ENCODE measurements around the gene B3GAT2. TPM values are rescaled to one million over a fixed set of nuclear protein-coding genes. Genes with fewer than 3 reads are reported as not detected.
"Not testable (repeated sequence)": the region's sequence is repeated elsewhere in the genome, so short reads cannot be mapped to it uniquely, and the experiment has no call there.

The B3GAT2 gene
- total RNA-seq, 1 donor from 2014 or later = not detected

DNA sequence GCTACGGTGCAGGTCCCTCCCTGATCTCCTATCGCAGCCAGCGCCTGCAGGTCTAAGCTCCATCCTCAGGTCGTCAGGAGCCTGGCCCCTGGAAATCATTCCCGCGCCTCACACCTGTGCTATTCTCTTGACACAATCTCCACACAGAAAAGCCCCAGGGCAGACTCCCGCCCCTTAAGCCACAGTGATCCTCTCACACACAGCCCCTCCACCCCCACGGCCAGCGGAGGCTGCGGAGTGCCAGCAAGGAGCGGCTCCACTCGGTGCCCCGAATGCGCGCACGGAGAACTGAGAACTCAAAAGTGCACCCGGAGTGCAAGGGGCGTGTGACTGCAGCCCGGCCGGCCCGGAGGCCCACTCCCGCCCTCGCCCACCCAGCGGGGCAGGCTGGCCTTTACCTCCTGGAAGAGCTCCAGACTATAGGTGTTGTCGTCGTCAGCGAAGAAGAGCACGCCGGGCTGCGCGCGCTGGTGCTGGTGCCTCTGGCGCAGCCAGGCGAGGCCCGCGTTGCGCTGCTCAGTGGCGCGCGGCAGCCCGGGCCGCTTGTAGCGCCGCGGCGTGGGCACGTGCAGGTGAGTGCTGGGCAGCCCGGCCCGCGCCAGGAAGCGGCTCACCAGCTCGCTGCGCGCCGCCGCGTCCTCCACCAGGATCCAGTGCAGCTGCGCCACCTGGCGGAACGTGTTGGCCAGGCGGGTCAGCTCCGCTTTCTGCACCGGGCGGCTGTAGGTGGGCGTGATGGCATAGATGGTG is 1.2 kb downstream of the B3GAT2 start:
- peaks cover 5% of the 10 kb centered on the region for H3K4me1 Mint-ChIP-seq (ENCODE audit: low read depth)
- intact Hi-C loops (cut with micrococcal nuclease) = loop anchor here (1.0 to 5.0 kb wide), 5 partner anchors 249 to 734 kb away; partner anchors contain the start of gene FAM135A
- H3K9me3 Mint-ChIP-seq = no peaks in the 10 kb centered on the region
- H3K36me3 Mint-ChIP-seq (ENCODE audit: low read depth) = peaks cover 3% of the 10 kb centered on the region
- peaks cover 67% of the 10 kb centered on the region for H3K27me3 Mint-ChIP-seq (ENCODE audit: insufficient read depth)
- peak; percentile 71 for DNase-seq (ENCODE audit: low spot score)
- no peak overlapping the region for H3K27ac Mint-ChIP-seq
- H3K4me3 Mint-ChIP-seq = peak overlapping the region; percentile 78

DNA sequence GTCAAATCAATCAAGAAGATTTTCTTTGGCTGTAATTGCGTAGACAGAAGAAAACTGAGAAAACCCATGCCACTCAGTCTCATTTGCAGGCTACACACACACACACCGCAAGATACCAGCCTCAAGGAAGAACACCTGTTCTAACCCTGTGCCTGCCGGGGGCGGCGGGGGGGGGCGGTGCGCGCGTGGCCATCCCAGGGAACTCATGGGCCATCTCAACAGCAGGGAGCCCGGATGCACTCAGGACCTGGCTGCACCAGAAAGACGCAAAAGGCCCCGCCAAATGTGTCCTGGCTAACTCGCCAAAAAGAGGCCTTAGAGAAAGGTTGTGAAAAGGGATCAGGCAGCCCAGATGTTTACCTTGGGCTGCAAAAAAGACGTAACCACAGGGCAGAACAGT is 2.1 kb downstream of the B3GAT2 start:
- no peaks in the 10 kb centered on the region for H3K9me3 Mint-ChIP-seq
- H3K4me1 Mint-ChIP-seq (ENCODE audit: low read depth) = peaks cover 5% of the 10 kb centered on the region
- intact Hi-C loops (cut with micrococcal nuclease) = loop anchor here (1.0 to 5.0 kb wide), 2 partner anchors 434 to 642 kb away; no protein-coding TSS in a partner anchor
- no peak for DNase-seq (ENCODE audit: low spot score)
- H3K27ac Mint-ChIP-seq = no peak overlapping the region
- H3K4me3 Mint-ChIP-seq = peak overlapping the region; percentile 57
- H3K27me3 Mint-ChIP-seq (ENCODE audit: insufficient read depth) = peaks cover 62% of the 10 kb centered on the region
- H3K36me3 Mint-ChIP-seq (ENCODE audit: low read depth) = peaks cover 3% of the 10 kb centered on the region

DNA sequence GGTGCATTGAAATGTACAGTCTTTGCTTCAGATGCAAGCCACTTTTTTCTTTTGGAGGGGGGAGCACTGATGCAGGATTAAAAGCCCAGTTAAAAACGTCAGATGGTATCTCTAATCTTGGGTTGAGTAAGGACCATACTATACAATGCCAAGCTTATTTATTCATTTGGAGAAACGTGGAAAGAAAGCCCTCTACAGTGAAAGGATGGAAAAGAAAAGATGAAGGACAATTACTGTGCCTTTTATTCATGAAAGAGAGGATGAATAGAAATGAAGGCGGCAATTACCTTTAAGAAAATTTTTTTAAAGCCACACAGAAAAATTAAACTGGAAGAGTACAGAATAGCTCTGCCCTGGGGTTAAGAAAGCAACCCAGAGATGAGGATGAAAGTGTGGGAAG is 2.7 kb downstream of the B3GAT2 start:
- H3K27me3 Mint-ChIP-seq (ENCODE audit: insufficient read depth) = peaks cover 57% of the 10 kb centered on the region
- peaks cover 3% of the 10 kb centered on the region for H3K36me3 Mint-ChIP-seq (ENCODE audit: low read depth)
- no peak overlapping the region for H3K27ac Mint-ChIP-seq
- H3K9me3 Mint-ChIP-seq = no peaks in the 10 kb centered on the region
- no peak for DNase-seq (ENCODE audit: low spot score)
- intact Hi-C loops (cut with micrococcal nuclease) = no loop called here
- H3K4me3 Mint-ChIP-seq = no peak overlapping the region
- H3K4me1 Mint-ChIP-seq (ENCODE audit: low read depth) = peaks cover 5% of the 10 kb centered on the region

DNA sequence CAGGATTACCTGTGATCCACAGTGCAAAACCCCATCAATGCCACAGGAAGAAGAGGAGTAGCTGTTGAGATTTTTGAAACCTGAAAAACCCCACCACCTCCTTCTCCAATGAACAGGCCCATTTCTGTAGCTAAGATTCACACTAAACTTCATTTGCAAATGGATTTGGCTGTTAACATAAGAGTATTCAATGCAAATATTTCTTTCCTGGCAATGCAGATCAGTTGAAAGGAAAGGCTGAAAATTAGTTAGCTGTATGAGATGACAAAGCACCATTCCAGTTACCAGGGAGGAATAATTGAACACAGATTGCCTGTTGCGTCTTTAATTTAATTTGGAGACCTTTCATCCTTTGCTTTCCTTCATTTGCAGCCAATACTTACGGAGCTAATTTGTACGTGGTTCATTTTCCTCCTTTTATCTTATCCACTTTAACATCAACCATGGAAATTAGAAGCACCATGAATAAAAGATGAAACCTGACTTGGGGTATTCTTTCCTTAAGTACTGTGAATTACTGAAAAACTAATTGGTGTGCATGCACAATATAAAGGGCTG is 4.2 kb downstream of the B3GAT2 start:
- H3K27ac Mint-ChIP-seq = no peak overlapping the region
- intact Hi-C loops (cut with micrococcal nuclease) = no loop called here
- DNase-seq (ENCODE audit: low spot score) = no peak
- no peak overlapping the region for H3K4me3 Mint-ChIP-seq
- no peaks in the 10 kb centered on the region for H3K9me3 Mint-ChIP-seq
- H3K4me1 Mint-ChIP-seq (ENCODE audit: low read depth) = peaks cover 5% of the 10 kb centered on the region
- no peaks in the 10 kb centered on the region for H3K36me3 Mint-ChIP-seq (ENCODE audit: low read depth)
- H3K27me3 Mint-ChIP-seq (ENCODE audit: insufficient read depth) = peaks cover 42% of the 10 kb centered on the region

DNA sequence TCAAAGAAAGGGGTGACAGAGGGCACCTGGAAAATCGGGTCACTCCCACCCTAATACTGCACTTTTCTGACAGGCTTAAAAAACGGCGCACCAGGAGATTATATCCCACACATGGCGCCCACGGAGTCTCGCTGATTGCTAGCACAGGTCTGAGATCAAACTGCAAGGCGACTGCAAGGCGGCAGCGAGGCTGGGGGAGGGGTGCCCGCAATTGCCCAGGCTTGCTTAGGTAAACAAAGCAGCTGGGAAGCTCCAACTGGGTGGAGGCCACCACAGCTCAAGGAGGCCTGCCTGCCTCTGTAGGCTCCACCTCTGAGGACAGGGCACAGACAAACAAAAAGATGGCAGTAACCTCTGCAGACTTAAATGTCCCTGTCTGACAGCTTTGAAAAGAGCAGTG is 12.5 kb downstream of the B3GAT2 start:
- H3K4me3 Mint-ChIP-seq; DNase-seq (ENCODE audit: low spot score); H3K27ac Mint-ChIP-seq; H3K9me3 Mint-ChIP-seq; H3K27me3 Mint-ChIP-seq (ENCODE audit: insufficient read depth); intact Hi-C loops (cut with micrococcal nuclease); H3K4me1 Mint-ChIP-seq (ENCODE audit: low read depth); H3K36me3 Mint-ChIP-seq (ENCODE audit: low read depth): not testable (repeated sequence)

DNA sequence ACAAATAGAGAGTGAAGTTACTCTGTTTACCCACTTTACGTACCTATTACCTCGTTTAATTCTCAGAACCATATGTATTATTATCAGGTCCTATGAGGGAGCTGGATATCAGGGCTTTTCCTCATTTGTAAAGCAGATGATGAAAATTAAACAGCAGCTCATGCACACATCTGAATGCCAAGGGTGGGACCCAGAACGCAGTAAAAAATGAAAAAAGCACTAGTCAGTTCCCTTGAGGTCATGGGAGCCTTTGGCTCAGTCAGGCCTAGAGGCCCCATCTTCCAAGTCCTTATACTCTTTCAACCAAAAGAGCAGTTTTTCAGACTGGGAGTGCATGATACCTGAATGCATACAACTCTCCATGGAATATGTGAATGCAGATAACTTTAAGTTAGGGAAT is 23.0 kb downstream of the B3GAT2 start:
- no peak overlapping the region for H3K27ac Mint-ChIP-seq
- no peaks in the 10 kb centered on the region for H3K27me3 Mint-ChIP-seq (ENCODE audit: insufficient read depth)
- intact Hi-C loops (cut with micrococcal nuclease) = no loop called here
- H3K36me3 Mint-ChIP-seq (ENCODE audit: low read depth) = no peaks in the 10 kb centered on the region
- H3K4me3 Mint-ChIP-seq = no peak overlapping the region
- H3K9me3 Mint-ChIP-seq = peaks cover 2% of the 10 kb centered on the region
- H3K4me1 Mint-ChIP-seq (ENCODE audit: low read depth) = no peaks in the 10 kb centered on the region
- DNase-seq (ENCODE audit: low spot score) = no peak

DNA sequence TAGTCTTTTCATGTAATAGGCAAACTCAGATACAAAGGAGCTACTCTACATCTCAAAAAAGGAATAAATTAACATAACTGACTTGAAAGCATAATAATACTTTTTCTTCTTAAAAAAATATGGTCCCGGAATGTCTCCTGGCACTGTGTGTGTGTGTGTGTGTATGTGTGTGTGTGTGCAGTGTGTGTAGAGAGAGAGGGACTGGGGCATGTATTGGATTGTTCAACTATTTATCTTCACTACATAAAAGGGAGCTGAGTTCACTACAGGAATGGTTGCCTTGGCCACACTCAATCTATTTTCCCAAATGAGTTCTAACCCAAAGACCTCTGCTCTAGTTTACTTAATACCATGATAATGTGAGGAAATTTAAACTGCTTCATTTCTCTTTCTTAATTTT is 51.1 kb downstream of the B3GAT2 start:
- no peak for DNase-seq (ENCODE audit: low spot score)
- Mint-ChIP-seq H3K27me3 (ENCODE audit: insufficient read depth) (peaks cover 2% of the 10 kb centered on the region), H3K4me1 (ENCODE audit: low read depth) (no peaks in the 10 kb centered on the region), H3K36me3 (ENCODE audit: low read depth) (no peaks in the 10 kb centered on the region), H3K27ac (no peak overlapping the region), H3K9me3 (no peaks in the 10 kb centered on the region), H3K4me3 (no peak overlapping the region)
- intact Hi-C loops (cut with micrococcal nuclease) = no loop called here

DNA sequence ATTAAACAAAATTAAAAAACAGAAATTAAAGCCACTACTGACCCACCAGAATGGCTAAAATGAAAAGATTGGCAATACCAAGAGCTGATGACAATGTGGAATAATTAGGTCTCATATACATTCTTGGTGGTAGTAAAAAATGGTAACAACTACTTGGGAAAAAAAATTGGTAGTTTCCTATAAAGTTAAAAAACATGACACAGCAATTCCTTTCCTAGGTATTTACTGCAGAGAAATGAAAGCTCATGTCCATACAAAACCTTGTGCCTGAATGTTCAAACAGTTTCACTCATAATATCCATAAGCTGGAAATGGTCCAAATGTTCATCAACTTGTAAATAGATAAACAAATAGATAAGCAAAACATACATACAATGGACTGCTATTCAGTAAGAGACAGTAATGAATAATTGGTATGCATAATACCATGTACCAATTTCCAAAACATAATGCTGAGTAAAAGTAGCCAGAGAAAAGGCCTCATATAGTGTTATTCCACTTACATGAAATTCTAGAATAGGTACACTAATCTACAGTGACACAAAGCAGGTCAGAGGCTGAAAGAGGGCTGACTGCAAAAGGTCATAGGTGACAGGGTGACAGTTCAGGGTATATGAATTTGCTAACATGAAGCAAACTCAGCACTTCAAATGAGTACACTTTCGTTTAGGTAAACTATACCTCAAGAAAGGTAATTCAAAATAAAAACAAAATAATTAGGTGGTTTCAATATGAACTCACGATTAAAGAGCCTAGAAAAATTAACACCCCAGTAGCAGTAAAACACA is 53.0 kb downstream of the B3GAT2 start:
- no peak for DNase-seq (ENCODE audit: low spot score)
- H3K36me3 Mint-ChIP-seq (ENCODE audit: low read depth) = no peaks in the 10 kb centered on the region
- no peak overlapping the region for H3K4me3 Mint-ChIP-seq
- intact Hi-C loops (cut with micrococcal nuclease) = no loop called here
- peaks cover 2% of the 10 kb centered on the region for H3K27me3 Mint-ChIP-seq (ENCODE audit: insufficient read depth)
- H3K9me3 Mint-ChIP-seq = no peaks in the 10 kb centered on the region
- H3K27ac Mint-ChIP-seq = no peak overlapping the region
- H3K4me1 Mint-ChIP-seq (ENCODE audit: low read depth) = no peaks in the 10 kb centered on the region

DNA sequence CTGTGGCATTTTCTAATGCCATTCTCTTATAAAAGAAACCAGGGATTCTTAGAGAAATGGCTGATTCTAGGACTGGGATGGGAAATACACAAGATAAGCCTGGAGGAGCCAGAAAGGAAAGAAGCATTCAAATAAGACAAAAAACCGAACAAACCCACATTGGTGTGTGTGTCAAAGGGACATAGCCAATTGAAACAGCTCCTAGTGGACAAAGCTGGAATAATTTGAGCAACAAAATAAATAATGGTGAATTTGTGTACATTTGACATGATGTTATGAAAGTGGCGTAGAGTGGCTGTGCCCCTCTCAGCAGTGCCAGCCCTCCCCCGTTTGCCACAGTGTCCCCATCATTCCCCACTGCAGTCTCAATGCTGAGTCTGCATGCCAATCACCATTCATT is 55.5 kb downstream of the B3GAT2 start:
- H3K4me1 Mint-ChIP-seq (ENCODE audit: low read depth) = no peaks in the 10 kb centered on the region
- H3K36me3 Mint-ChIP-seq (ENCODE audit: low read depth) = no peaks in the 10 kb centered on the region
- H3K27me3 Mint-ChIP-seq (ENCODE audit: insufficient read depth) = peaks cover 3% of the 10 kb centered on the region
- intact Hi-C loops (cut with micrococcal nuclease) = no loop called here
- no peak overlapping the region for H3K4me3 Mint-ChIP-seq
- H3K9me3 Mint-ChIP-seq = no peaks in the 10 kb centered on the region
- H3K27ac Mint-ChIP-seq = no peak overlapping the region
- no peak for DNase-seq (ENCODE audit: low spot score)

DNA sequence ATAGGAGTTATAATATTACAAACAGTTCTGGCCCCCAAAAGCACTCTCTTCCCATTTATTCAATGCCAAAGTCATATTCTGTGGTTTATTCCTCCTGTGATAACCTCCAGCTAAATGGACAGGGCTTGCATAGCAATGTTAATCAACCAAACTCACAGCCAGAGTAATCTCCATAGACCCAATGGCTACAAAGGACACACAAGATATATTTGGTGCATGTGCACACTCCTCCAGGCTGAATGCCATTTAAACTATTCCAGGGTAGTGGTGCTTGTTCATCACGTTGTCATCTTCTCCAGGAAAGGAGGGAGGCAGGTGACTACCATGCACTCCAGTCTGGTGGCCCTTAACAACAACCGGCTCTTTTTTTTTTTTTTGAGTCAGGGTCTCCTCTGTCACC is 56.8 kb downstream of the B3GAT2 start:
- no peaks in the 10 kb centered on the region for H3K4me1 Mint-ChIP-seq (ENCODE audit: low read depth)
- no peak overlapping the region for H3K4me3 Mint-ChIP-seq
- peaks cover 3% of the 10 kb centered on the region for H3K27me3 Mint-ChIP-seq (ENCODE audit: insufficient read depth)
- H3K9me3 Mint-ChIP-seq = no peaks in the 10 kb centered on the region
- no peak overlapping the region for H3K27ac Mint-ChIP-seq
- DNase-seq (ENCODE audit: low spot score) = no peak
- intact Hi-C loops (cut with micrococcal nuclease) = no loop called here
- no peaks in the 10 kb centered on the region for H3K36me3 Mint-ChIP-seq (ENCODE audit: low read depth)

DNA sequence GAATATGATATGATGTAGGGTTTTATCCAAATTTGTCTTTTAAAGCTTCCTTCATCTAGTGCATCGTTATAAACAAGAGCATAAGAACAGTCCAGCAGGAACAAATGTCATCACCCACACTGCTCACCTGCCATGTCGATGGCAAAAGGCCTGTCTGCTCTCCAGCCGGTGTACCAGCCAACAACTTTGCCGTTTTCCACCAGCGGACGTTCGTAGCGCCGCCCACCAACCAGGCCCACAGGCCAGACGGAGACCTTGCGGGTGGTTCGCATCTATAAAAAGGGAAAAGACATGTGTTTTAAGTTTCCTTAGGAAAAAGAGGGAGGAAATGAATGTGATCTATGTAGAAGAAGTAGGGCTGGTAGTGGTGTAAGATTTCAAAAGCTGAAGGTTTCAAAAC is 62.9 kb downstream of the B3GAT2 start:
- Mint-ChIP-seq H3K9me3 (no peaks in the 10 kb centered on the region), H3K27ac (no peak overlapping the region), H3K27me3 (ENCODE audit: insufficient read depth) (peaks cover 1% of the 10 kb centered on the region), H3K36me3 (ENCODE audit: low read depth) (no peaks in the 10 kb centered on the region), H3K4me3 (no peak overlapping the region), H3K4me1 (ENCODE audit: low read depth) (no peaks in the 10 kb centered on the region)
- intact Hi-C loops (cut with micrococcal nuclease) = no loop called here
- DNase-seq (ENCODE audit: low spot score) = no peak

DNA sequence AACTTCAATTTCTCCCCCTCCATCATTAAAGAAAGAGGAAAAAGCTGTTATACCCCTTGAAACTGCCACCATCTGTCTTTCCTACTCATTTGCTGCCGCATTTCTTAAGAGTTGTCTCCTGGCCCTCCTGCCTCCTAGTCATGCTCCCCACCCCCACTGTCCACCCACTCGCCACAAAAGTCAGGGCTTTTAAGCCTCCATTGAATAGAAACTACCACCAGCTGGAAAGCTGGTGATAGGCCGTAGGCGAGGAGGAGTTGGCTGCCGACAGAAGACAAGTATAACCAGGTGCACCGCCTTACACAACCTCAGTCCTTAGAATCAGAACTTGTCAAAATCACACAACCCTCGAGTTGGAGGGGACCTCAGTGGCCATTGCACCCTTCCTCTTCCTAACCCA is 67.6 kb downstream of the B3GAT2 start:
- Mint-ChIP-seq H3K4me1 (ENCODE audit: low read depth) (no peaks in the 10 kb centered on the region), H3K4me3 (no peak overlapping the region), H3K27ac (no peak overlapping the region), H3K27me3 (ENCODE audit: insufficient read depth) (peaks cover 7% of the 10 kb centered on the region), H3K9me3 (no peaks in the 10 kb centered on the region), H3K36me3 (ENCODE audit: low read depth) (no peaks in the 10 kb centered on the region)
- no peak for DNase-seq (ENCODE audit: low spot score)
- intact Hi-C loops (cut with micrococcal nuclease) = loop anchor here (10.0 kb wide), 1 partner anchor 664 kb away; no protein-coding TSS in a partner anchor

DNA sequence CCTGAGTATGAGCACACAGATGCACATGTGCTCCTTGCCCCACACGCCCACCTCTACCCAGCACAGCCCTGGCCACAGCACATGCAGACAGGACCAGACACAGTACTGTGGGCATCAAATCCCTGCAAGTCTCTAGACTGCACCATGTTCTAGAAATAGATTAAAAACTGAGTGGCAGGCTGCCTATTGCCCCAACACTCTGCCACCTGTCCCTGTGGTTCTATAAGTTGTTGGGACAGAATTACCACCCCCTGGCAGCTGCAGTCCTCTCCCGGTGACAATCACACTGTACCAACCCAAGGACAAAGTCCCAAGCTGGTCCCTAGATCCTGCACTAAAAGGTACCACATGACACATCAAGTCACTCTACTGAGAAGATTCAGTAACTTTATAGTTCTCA is 70.2 kb downstream of the B3GAT2 start:
- Mint-ChIP-seq H3K4me3 (no peak overlapping the region), H3K4me1 (ENCODE audit: low read depth) (no peaks in the 10 kb centered on the region), H3K9me3 (no peaks in the 10 kb centered on the region), H3K27me3 (ENCODE audit: insufficient read depth) (peaks cover 11% of the 10 kb centered on the region), H3K27ac (no peak overlapping the region), H3K36me3 (ENCODE audit: low read depth) (no peaks in the 10 kb centered on the region)
- intact Hi-C loops (cut with micrococcal nuclease) = loop anchor here (10.0 kb wide), 1 partner anchor 662 kb away; no protein-coding TSS in a partner anchor
- no peak for DNase-seq (ENCODE audit: low spot score)
